ENCODE measurements around the gene TMEM163.

DNA sequence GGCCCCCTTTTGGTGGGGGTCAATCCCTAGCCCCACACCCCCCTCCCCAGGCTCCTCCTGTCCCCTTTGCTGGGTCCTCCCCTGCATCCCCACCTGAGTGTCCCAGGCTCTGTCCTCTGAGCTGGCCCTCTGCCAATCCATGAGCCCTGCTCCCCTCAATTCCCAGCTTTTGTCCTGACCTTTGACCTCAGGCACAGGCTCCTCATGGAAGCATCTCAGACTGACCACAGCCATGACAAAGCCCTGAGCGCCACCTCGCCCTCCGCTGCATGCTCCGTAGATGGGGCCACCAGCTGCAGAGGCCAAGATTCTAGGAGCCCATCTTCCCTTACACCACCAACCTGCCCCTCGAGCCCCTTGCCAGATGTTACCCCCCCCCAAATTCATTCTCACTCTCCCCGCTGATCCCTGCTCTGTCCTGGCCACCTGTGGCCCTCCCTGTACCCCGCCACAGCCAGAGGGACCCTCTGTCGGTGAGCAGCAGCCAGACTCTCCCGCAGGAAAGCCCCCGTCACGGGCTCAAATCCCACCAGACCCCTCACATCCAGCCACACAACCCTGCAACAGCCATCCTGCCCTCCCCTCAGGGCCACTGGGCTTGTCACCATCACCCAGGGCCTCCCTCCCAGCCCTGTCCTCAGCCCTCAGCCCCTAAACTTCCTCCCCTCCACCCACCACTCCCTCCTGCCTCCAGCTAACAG, 258.9 kb downstream of the TMEM163 start:
- TF ChIP-seq POLR2A (IDR thresholded peaks at IDR 0.05) = no peak
- TF ChIP-seq, protein P1, sequence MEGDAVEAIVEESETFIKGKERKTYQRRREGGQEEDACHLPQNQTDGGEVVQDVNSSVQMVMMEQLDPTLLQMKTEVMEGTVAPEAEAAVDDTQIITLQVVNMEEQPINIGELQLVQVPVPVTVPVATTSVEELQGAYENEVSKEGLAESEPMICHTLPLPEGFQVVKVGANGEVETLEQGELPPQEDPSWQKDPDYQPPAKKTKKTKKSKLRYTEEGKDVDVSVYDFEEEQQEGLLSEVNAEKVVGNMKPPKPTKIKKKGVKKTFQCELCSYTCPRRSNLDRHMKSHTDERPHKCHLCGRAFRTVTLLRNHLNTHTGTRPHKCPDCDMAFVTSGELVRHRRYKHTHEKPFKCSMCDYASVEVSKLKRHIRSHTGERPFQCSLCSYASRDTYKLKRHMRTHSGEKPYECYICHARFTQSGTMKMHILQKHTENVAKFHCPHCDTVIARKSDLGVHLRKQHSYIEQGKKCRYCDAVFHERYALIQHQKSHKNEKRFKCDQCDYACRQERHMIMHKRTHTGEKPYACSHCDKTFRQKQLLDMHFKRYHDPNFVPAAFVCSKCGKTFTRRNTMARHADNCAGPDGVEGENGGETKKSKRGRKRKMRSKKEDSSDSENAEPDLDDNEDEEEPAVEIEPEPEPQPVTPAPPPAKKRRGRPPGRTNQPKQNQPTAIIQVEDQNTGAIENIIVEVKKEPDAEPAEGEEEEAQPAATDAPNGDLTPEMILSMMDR (IDR thresholded peaks at IDR 0.05) = no peak

Data from uterus (tissue), 2 donors.